ENCODE results near the gene CD151. TPM values are rescaled to one million over a fixed set of nuclear protein-coding genes. Genes with fewer than 3 reads are reported as not detected.

CD151 gene
- total RNA-seq, 5 donors from 2014 or later (not counting 1 experiment from before 2014, with no cell fraction given), result 14.9 to 28.2 (median 25.6) TPM

- no peak for ATAC-seq (replicated peaks in 1 of 4)
- DNase-seq, result no peak
These were observed 54.8 kb downstream of the CD151 start for GRCh38 chr11:887589-887988.

More at GRCh38 chr11:887589-887988, 54.8 kb downstream of the CD151 start:
- Mint-ChIP-seq H3K27ac (no peak overlapping the region), H3K4me3 (no peak overlapping the region), H3K27me3 (no peaks in the 10 kb centered on the region), H3K4me1 (no peaks in the 10 kb centered on the region), H3K9me3 (no peaks in the 10 kb centered on the region), H3K36me3 (peaks cover 13% of the 10 kb centered on the region)
- Histone ChIP-seq H3K4me3 (ENCODE audit: control insufficient read depth in 1 of 2, extremely low read depth in 1 of 2, low read length in 1 of 2) (no peak overlapping the region), H3K27me3 (replicated peaks in 1 of 2; ENCODE audit: control insufficient read depth in 2 of 2, extremely low read depth in 1 of 2, insufficient read depth in 2 of 2, low read length in 1 of 2) (no peaks in the 10 kb centered on the region), H3K4me1 (ENCODE audit: control insufficient read depth in 1 of 2, extremely low read depth in 1 of 2, insufficient read depth in 2 of 2, low read length in 2 of 2) (no peaks in the 10 kb centered on the region), H3K27ac (ENCODE audit: low read length) (no peak overlapping the region), H3K36me3 (ENCODE audit: control insufficient read depth in 2 of 2, extremely low read depth in 1 of 2, insufficient read depth in 1 of 2, low read length in 1 of 2) (peaks cover 9 to 16% of the 10 kb centered on the region in 2 donors), H3K9me3 (no peaks in the 10 kb centered on the region)
- CTCF ChIA-PET, result no interaction called here
- WGBS (ENCODE audit: insufficient coverage), result 93% methylated on average over 14 of the region's 14 CpGs
- POLR2A ChIA-PET, result no interaction called here

Other genes starting within 250 kb of the CD151 start
- gene IRF7, start 217.0 kb upstream of the CD151 start, total RNA-seq, result 100 to 1,000 TPM in 1 of 5 donors, 10 to 100 TPM in 4; 58.9 to 128 (median 73.7) TPM
- under 1 TPM in 2 of 5 donors, not detected in 3; 0.26 to 0.29 TPM for gene CDHR5, start 208.0 kb upstream of the CD151 start, total RNA-seq
- not detected for gene SCT, start 205.8 kb upstream of the CD151 start, total RNA-seq
- 1 to 10 TPM in 2 of 5 donors, under 1 TPM in 3; 0.49 to 1.3 (median 0.98) TPM for gene DRD4, start 195.7 kb upstream of the CD151 start, total RNA-seq
- gene DEAF1, start 137.7 kb upstream of the CD151 start, total RNA-seq, result 100 to 1,000 TPM in 1 of 5 donors, 10 to 100 TPM in 4; 55.8 to 121 (median 57.3) TPM
- 10 to 100 TPM; 21.2 to 43.9 (median 42.4) TPM for gene TMEM80, start 137.1 kb upstream of the CD151 start, total RNA-seq
- gene EPS8L2, start 126.7 kb upstream of the CD151 start, total RNA-seq, result 10 to 100 TPM in 4 of 5 donors, 1 to 10 TPM in 1; 7.5 to 18.5 (median 14.6) TPM
- gene TALDO1, start 85.5 kb upstream of the CD151 start, total RNA-seq, result 100 to 1,000 TPM in 3 of 5 donors, 10 to 100 TPM in 2; 60.5 to 106 (median 102) TPM
- 10 to 100 TPM; 40.8 to 73.5 (median 70.2) TPM for gene GATD1, start 55.5 kb upstream of the CD151 start, total RNA-seq
- under 1 TPM in 3 of 5 donors, not detected in 2; 0.18 to 0.28 (median 0.20) TPM for gene CEND1, start 42.9 kb upstream of the CD151 start, total RNA-seq
- 10 to 100 TPM; 22.4 to 37.4 (median 35.1) TPM for gene SLC25A22, start 34.7 kb upstream of the CD151 start, total RNA-seq
- 10 to 100 TPM; 31.1 to 46.6 (median 39.1) TPM for gene PIDD1, start 27.7 kb upstream of the CD151 start, total RNA-seq
- gene RPLP2, start 23.0 kb upstream of the CD151 start, total RNA-seq, result 1,000 to 10,000 TPM; 4,736 to 5,826 (median 5,260) TPM
- gene PNPLA2, start 14.0 kb upstream of the CD151 start, total RNA-seq, result 100 to 1,000 TPM; 172 to 212 (median 206) TPM
- 1 to 10 TPM; 1.4 to 2.9 (median 1.5) TPM for gene CRACR2B, start 5.0 kb upstream of the CD151 start, total RNA-seq
- gene POLR2L, start 9.6 kb downstream of the CD151 start, total RNA-seq, result 10 to 100 TPM; 34.2 to 73.9 (median 68.7) TPM
- gene TSPAN4, start 9.9 kb downstream of the CD151 start, total RNA-seq, result 1 to 10 TPM; 3.1 to 5.8 (median 4.4) TPM
- gene CHID1, start 77.9 kb downstream of the CD151 start, total RNA-seq, result 10 to 100 TPM; 39.0 to 68.4 (median 51.2) TPM
- 10 to 100 TPM; 59.6 to 85.3 (median 70.8) TPM for gene AP2A2, start 92.9 kb downstream of the CD151 start, total RNA-seq
- gene MUC6, start 203.8 kb downstream of the CD151 start, total RNA-seq, result under 1 TPM in 3 of 5 donors, not detected in 2; 0.09 to 0.30 (median 0.23) TPM
- gene MUC2, start 241.9 kb downstream of the CD151 start, total RNA-seq, result 1 to 10 TPM in 1 of 5 donors, under 1 TPM in 2, not detected in 2; 0.12 to 1.4 (median 0.53) TPM